HG03354 (cell line): ENCODE results near the gene TRAF6.
"Not testable (repeated sequence)": the region's sequence is repeated elsewhere in the genome, so short reads cannot be mapped to it uniquely, and the experiment has no call there.

Experiments used
- ATAC-seq: cut with Tn5 transposase; IDR thresholded peaks from one replicate; pipeline ENCODE4 v1.9.1; 2021; ENCODE audit warnings: mild to moderate bottlenecking; ENCODE audit not compliant: unreplicated experiment, poor library complexity, severe bottlenecking

TRAF6 gene

GRCh38 chr11:36499315-36499714 is 10.8 kb downstream of the TRAF6 start:
- ATAC-seq: no peak

- no peak for ATAC-seq
Measured at GRCh38 chr11:36498721-36499120, 11.4 kb downstream of the TRAF6 start.

- ATAC-seq: no peak
Measured at GRCh38 chr11:36493332-36493731, 16.7 kb downstream of the TRAF6 start.

GRCh38 chr11:36492724-36493304 is 17.3 kb downstream of the TRAF6 start:
- peak; percentile 75 for ATAC-seq

GRCh38 chr11:36490026-36490806 is 19.9 kb downstream of the TRAF6 start:
- ATAC-seq: no peak

- ATAC-seq: peak; percentile 72
Measured at GRCh38 chr11:36488096-36488495, 22.0 kb downstream of the TRAF6 start.

- no peak for ATAC-seq
Measured at GRCh38 chr11:36487619-36488018, 22.5 kb downstream of the TRAF6 start.

GRCh38 chr11:36485298-36486002 is 24.6 kb downstream of the TRAF6 start:
- no peak for ATAC-seq

GRCh38 chr11:36483042-36483441 is 27.0 kb downstream of the TRAF6 start:
- not testable (repeated sequence) for ATAC-seq

- ATAC-seq: no peak
Measured at GRCh38 chr11:36480833-36481232, 29.2 kb downstream of the TRAF6 start.

GRCh38 chr11:36478700-36479329 is 31.3 kb downstream of the TRAF6 start:
- ATAC-seq: peak; percentile 50

- no peak for ATAC-seq
Measured at GRCh38 chr11:36475192-36475591, 34.9 kb downstream of the TRAF6 start.

GRCh38 chr11:36471577-36471976 is 38.5 kb downstream of the TRAF6 start:
- no peak for ATAC-seq

GRCh38 chr11:36469881-36470802 is 39.9 kb downstream of the TRAF6 start:
- no peak for ATAC-seq

- no peak for ATAC-seq
Measured at GRCh38 chr11:36469063-36469462, 41.0 kb downstream of the TRAF6 start.

GRCh38 chr11:36467916-36468315 is 42.2 kb downstream of the TRAF6 start:
- no peak for ATAC-seq

GRCh38 chr11:36467012-36467411 is 43.1 kb downstream of the TRAF6 start:
- no peak for ATAC-seq

- no peak for ATAC-seq
Measured at GRCh38 chr11:36465449-36466163, 44.5 kb downstream of the TRAF6 start.

GRCh38 chr11:36464720-36465119 is 45.4 kb downstream of the TRAF6 start:
- ATAC-seq: no peak
